ENCODE data around the gene GPC5.

Gene GPC5

DNA sequence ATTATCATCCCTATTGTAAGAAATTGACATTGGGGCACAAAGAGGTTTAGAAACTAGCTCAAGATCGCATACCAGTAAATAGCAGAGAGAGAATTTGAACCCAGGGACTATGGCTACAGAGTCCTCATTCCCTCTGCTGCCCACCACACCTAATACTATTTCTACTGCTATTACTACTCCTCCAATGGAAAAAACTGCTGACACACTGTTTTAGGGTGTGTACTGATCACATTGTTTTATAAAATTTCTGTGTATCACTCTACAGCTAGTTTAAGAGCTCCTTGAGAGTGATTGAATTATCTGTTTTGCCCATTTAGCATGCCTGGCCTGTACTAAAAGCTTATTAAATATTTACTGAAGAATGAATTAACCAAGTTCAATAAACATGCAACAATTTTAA, 552.4 kb downstream of the GPC5 start:
- DNase-seq (ENCODE audit: low read depth in 2 of 3, low spot score in 2 of 3) = no peak

DNA sequence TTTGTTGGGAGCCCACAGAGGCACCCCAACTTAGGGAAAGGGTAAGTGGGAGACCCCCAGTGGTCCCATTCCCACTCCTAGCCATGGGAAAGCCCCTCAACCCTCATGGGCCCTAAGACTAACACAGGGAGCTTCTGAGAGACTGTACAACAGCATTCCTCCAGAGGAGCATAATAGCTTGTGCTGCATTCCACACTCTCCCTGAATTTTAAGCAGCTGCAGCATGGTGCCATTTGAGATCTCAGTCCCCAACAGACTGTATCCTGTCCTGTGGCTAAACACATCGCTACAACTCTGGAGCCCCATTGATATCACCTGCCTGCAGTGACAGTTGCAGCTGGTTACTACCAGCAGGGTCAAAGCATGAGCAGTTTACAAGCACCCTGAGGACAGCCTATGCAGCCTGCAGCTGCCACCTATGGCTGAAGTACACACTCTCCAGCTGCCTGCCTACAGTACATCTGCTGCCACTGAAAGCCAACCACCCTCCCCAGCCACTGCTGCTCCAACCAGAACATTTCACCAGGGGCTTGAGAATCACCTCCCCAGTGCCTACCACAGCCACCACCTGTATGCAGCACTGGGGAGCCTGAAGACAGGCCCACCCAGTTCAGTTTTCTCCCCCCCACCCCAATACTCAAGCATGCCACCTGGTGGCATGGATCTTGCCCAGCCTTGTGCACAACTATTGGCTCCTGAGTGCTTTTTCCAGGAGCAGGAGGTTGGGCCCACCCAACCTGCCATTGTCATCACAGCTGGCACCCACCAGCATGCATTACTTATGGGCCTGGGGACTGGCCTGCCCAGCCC, 557.3 kb downstream of the GPC5 start:
- no peak for DNase-seq (ENCODE audit: low read depth in 2 of 3, low spot score in 2 of 3)

DNA sequence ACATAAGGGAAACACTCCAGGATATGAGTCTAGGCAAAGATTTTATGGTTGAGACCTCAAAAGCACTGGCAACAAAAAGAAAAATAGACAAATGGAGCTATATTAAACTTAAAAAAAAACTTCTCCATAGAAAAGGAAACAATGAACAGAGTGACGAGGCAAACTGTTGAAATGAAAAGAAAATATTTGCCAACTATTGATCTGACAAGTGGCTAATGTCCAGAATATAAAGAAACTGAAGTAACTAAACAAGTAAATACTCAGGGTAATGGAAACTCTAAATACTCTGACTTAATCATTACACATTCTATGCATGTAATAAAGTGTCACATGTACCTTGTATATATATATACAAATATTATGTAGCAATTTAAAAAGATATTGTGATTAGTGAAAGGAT, 562.5 kb downstream of the GPC5 start:
- DNase-seq (ENCODE audit: low read depth in 2 of 3, low spot score in 2 of 3) = no peak

DNA sequence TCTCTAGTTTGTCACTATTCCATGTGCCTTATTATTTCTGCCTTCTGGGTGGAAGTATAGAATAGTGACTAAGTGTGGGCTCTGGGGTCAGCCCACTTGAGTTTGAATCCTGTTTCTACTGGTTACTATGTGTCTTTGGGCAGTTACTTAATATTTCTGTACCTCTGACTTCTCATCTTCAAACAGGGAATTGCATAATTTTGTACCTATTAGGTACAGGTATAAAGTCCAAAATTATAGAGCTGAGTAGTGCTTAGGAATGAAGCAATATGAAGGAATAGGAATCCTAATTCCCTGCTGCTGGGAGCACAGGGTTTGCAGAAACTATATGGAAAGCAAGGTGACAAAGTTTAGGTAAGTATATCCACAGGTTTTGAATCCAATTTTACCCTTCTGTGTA, 564.5 kb downstream of the GPC5 start:
- DNase-seq (ENCODE audit: low read depth in 2 of 3, low spot score in 2 of 3) = no peak

DNA sequence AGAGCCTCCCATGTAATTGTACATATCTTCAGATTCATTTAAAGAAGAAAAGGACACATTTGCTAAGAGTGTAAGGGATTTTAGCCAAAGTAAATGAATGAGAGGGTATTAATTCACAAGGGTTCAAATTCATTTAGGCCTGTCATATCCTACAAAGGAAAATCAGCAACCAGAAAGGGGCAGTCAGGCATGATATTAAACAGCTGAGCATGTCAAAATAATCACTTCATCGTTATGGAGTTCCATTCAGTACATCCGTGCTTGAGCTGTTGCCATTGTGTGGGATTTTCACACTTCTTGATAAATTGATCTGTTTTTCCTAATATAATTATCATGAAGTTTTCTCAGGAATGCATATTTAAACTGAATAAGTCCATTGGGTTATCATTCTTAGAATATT, 567.1 kb downstream of the GPC5 start:
- DNase-seq (ENCODE audit: low read depth in 2 of 3, low spot score in 2 of 3) = no peak

DNA sequence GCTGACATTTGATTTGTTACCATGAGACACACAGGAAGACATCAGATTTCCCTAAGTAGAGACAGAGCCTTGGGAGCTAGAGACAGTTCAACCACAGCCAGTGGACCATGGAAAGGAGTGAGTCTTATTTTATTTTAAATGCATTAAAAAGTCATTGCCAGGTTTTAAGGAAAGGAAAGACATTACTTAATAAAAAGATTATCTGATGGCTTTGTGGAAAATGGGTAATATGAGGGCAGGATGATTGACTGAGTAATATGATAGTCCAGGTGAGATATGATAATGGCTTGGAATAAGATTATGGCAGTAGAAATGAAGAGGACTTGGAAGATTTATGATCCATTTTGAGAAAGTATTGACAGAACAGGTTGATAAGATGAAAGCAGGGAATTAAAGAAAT, 580.1 kb downstream of the GPC5 start:
- DNase-seq (ENCODE audit: low read depth in 2 of 3, low spot score in 2 of 3) = no peak

DNA sequence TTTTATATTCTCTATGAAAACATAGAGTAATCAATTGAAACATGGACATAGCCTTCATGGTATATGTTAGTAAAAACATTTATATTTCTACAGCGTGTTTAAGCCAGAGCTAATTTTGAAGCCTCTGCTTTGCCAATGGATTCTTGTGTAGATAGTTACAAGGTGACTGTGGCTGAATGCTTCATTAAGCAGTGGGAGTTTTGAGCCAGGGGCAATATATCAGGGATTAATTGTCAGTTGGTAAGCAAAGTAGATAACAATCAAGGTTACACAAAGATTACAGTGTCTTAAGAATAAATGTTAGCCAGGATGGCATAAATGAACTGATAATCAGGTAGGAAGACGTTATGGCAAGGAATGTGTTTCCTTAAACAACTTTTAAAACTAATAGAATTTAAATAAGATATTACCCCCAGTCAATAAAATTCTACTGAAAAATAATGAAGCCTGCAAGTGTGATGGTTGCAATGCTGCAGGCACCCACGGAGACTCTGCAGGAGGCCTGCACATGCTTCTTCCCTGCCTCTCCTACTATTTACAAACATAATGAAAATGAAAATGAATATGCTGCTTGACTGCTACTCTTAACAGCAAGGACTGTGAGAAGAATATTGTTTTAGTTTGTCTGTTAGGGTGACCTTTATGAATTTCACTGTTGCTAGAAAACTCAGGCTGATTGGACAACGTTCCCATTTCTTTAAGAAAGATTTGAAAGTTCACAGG, 588.5 kb downstream of the GPC5 start:
- no peak for DNase-seq (ENCODE audit: low read depth in 2 of 3, low spot score in 2 of 3)

DNA sequence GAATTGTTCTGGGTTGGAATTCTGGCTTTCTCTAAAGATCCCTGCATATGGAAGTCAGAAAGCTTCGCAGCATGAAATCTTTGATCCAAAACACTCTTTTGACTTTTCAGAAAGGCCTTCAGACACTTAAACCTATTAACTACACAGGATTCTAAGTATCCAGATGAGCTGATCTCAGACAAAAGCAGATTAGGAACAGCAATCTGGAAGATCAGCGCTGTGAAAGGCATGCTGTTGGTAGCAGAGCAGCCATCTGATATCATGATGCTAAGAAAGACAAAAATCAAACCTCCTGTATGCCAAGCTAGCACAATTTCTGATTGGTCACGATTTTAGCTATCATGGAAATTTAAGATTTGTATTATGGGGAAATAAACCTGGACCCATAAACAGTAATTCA, 589.9 kb downstream of the GPC5 start:
- no peak for DNase-seq (ENCODE audit: low read depth in 2 of 3, low spot score in 2 of 3)

DNA sequence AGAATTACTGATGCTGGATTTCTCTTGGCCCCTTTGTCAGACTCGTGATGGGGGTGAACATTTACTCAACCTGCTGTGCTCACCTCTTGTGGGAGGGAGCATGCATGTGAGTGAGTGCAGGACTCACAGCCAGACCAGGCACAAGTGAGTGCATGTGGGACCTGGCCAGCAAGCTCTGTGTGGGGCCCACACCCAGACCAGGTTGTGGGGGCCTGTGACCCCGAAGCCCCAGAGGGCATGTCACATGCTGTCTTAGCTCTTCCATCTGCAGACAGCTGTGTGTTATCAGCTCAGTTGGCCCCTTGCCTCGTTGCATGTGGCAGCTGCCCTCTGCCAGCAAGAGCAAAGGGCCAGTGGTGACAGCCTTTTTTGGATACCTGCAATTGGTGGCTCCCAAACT, 614.4 kb downstream of the GPC5 start:
- no peak for DNase-seq (ENCODE audit: low read depth in 2 of 3, low spot score in 2 of 3)

DNA sequence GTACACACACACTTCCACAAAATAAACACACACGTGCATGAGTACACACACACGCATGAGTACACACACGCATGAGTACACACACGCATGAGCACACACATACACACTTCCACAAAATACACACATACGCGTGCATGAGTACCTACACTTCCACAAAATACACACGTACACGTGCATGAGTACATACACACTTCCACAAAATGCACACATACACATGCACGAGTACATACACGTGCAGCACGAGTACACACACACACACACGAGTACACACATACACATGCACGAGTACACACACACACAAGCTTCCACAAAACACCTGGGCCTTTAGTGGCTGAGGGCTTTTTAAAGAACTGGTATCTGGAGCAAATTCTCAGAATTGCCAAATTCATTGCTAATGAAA, 619.3 kb downstream of the GPC5 start:
- DNase-seq (ENCODE audit: low read depth in 2 of 3, low spot score in 2 of 3) = no peak

DNA sequence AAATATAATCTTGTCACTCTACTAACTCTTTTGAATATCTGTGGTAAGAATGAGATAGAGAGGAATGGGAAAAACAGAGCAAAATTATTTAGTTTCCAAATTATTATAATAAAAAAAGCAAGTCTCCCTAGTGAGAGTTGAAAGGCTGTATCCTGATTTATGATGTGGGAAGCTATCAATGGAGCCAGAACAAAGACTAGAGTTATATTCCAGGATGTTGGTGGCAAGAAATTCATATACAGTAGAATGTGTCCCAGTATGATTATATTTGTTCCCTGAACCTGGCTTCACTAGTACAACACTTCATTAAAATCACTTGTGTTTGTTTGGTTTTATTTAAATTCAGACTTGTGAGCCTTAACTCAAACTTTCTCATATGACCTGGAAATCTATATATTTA, 630.3 kb downstream of the GPC5 start:
- DNase-seq (ENCODE audit: low read depth in 2 of 3, low spot score in 2 of 3) = no peak

DNA sequence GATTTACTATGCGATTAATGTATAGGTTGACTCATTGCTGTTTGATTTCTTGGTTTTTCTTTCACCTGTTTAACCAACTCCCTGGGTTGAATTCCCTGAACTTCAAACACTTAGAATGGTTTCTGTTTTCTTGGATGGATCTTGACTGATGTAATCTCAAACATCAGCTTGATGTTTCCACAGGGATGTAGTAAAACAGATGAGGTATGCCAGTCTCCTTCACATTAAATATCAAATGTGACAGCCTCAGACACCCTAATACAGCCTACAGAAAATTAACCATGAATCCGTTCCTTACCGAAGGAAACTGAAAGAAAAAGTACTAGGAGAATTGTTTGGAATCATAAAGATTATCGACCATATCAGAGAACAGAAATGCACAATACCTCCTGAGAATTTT, 631.2 kb downstream of the GPC5 start:
- DNase-seq (ENCODE audit: low read depth in 2 of 3, low spot score in 2 of 3) = no peak

DNA sequence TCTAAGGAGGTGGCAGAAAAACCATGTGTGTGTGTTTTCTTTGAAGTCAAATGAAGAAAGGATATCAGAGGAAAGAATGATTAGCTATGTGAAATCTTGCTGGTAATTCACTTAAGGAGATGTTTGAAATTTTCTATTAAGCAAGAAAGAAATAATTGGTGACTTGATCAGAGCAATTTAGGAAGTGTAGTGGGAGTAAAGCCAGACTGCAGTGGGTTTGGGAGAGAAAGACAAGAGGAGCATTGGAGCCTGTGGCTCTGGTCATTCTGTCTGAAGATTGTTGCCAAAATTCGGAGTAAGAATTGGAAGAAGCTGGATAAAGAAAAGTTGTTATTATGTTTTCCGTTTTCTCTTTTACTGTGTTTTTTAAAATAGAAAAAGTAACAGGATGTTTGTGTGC, 640.5 kb downstream of the GPC5 start:
- DNase-seq (ENCODE audit: low read depth in 2 of 3, low spot score in 2 of 3) = no peak

DNA sequence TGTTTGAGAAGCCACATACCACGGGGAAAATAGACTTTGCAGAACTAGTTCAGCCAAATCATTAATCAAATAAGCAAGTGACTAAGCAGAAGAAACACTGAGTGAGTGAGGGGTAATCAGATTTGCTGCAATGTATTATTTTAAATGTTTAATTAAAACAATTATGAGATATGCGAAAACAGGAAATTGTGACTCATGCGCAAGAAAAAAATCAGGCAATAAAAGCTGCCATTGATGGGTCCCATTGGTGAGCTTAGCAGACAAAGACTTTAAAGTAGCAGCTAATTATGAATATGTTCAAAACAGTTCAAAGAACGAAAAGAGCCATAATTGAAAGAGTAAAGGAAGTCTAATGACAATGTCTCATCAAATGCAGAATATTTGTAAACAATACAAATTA, 644.1 kb downstream of the GPC5 start:
- no peak for DNase-seq (ENCODE audit: low read depth in 2 of 3, low spot score in 2 of 3)

DNA sequence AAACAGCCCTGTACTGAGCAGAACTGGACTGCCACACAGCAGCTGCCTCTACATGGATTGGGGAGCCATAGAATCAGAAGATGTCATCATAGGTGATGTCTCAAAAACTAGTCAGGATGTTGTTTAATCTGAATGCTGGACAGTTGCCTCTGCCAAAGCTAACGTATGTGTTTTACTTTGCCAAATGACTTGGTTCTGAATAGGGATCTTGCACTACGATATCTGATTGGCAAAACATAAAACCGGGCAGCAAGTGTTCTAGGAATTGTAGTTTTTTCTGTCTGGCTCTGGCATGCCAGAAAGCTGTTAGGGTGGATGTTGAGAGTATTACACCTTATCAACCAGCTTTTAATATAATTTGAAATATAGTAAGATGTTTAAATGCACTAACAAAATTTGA, 645.9 kb downstream of the GPC5 start:
- no peak for DNase-seq (ENCODE audit: low read depth in 2 of 3, low spot score in 2 of 3)

DNA sequence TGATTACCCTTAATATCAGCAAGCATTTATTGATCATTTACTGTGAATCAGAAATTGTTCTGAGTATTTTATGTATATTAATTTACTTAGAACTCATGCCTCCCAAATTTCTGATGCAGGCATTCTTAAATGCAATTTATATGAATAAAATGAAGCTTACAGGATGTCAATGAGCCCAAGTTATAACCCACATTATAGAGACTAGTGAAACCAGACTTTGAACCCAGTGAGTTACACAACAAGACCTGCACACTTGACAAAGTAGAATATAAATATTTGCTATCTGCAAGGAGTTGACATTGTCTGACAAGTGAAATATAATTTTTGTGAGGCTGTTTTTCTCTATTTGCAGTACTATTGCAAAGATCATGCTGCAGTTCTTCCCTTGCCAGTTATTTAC, 656.0 kb downstream of the GPC5 start:
- no peak for DNase-seq (ENCODE audit: low read depth in 2 of 3, low spot score in 2 of 3)

DNA sequence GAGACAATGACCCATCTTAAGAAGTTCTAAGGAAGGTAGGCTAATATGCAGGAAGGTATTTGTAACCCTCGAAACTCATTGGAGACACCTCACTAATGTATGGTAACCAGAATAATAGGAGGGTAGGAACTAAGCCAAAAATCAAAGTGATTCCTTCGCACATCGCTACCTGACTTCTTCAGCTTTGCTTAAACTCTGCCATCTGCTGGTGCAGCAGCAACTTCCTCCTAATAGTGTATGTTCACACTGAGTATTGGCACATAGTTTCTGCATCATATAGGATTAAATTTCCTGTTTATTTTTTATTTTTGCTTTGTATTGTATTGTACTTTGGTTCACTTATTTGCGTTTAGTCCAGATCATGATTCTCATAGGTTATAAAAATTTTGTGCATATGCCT, 676.2 kb downstream of the GPC5 start:
- no peak for DNase-seq (ENCODE audit: low read depth in 2 of 3, low spot score in 2 of 3)

DNA sequence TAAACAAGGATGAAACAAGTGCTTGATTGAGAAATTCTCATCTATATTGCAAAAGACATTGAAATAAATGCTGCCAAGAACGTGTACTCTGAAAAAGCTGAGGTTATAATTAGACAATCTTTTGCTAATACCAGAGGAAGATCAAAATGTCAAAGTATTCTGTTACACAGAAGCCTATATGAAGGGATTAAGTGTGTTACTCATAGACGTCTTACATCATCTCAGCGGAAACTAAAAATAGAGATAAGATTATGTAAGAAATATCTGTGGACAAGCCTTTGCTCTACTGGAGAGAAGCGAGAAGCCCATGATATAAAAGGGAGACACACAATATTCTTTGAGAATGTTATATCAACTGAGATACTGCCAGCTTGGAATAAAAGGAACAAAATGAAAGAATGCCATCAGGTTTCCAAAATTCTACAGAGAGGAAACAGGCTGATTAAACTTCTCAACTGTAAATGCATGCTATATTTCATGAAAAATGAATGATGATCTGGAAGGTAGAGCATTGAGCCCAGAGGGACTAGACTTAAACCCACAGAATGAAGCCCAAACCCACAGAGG, 699.0 kb downstream of the GPC5 start:
- no peak for DNase-seq (ENCODE audit: low read depth in 2 of 3, low spot score in 2 of 3)

DNA sequence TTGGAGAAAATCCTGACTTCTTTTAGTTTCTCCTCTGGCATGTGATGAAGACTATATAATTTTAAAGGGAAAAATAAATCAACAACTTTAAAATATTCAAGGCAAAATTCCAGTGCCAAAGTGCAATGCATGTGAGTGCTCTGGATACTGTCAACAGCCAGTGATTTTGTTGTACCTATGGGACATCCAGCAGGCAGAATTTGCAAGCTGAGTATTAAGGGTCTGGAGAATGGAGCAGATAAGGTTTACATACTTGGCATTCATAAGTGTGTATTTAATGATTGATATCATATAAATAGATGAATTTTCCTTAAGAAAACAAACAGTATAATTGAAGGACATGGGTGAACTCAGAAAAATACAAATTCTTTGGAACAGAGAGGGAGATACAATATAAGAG, 703.4 kb downstream of the GPC5 start:
- DNase-seq (ENCODE audit: low read depth in 2 of 3, low spot score in 2 of 3) = no peak

DNA sequence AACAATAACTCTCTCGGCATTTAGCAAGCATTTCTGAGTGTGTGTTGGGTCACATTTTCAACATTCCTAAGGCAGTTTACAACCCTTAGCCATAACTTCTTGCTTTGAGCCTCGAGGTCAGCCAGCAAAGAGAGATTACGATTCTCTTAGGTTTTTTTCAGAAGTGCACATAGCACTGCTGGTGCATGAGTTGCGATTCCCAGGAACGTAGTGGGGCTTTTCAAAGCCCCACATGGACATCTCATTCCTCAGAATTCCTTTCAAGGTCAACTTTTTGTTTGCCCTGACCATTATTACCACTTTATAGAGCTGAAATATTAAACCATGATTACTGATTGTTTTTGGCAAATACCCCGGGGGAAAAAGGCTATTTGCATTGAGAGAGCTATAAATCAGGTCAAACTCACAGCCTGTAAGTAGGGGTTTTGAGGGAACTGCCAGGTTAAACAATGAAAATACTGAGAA, 705.3 kb downstream of the GPC5 start:
- no peak for DNase-seq (ENCODE audit: low read depth in 2 of 3, low spot score in 2 of 3)

DNA sequence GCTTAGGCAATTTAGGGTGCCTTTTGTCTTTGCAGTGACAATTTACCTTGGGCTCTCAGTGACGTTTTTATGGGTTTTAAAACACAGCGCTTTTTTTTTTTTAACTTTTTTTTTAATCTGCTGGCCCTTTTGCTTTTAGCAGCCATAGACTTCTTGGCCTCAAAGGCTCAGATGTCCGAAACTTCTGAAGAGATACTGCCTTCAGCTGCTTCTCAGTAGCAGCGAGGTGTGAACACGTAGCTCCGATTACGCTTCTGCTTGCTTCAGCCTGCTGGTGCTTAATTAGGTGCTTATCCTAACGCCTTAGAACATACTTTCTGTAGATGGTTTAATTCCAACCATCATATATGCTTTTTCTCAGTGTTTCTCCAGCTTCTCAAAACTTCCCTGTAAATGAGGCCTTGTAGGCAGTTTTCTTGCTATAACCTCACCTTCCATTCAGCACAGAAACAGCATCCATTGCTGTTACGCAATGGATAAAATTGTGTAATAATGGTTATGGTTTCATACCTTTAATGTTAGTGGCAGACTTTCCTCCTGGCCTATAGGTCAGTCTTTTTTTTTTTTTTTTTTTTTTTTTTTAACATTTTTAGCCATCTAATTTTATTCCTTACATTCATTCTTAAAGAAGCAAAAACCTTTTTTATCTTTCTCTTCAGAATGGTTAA, 723.9 kb downstream of the GPC5 start:
- DNase-seq (ENCODE audit: low read depth in 2 of 3, low spot score in 2 of 3) = no peak

DNA sequence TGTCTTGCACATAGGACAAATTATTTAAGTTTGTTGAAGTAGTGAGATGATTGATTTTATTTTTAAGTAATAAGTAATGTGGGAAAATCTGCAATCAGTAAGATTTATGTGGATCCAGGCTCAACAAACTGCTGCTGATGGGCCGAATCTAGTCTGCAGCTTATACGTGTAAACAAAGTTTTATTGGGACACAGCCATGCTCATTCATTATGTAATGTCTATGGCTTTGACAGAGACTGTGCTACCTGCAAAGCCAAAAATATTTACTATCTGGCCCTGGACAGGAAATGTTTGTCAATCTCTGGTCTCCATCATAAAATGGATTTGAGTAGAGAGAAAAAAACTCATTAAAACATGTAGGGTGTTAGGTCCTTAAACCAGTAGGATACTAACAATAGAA, 728.0 kb downstream of the GPC5 start:
- no peak for DNase-seq (ENCODE audit: low read depth in 2 of 3, low spot score in 2 of 3)

Data from activated CD8-positive, alpha-beta memory T cell treated with anti-CD3 and anti-CD28 coated beads for 48 hours (primary cell).